Vagina (tissue), 2 donors: Measurements from ENCODE around the gene GRM3. TPM values are rescaled to one million over a fixed set of nuclear protein-coding genes. Genes with fewer than 3 reads are reported as not detected.

Source experiments
- DNase-seq, 2 donors: peaks; one replicate each; pipeline ENCODE4 v3.0.0-alpha.2; 2017; ENCODE audit errors: extremely low spot score in 2 of 2
- H3K27ac ChIP-seq: fragments of 200-600 bp; sonication (generic); one replicate; pipeline ENCODE4 v1.5.1; 2019
- H3K27me3 ChIP-seq: fragments of 200-600 bp; sonication (generic); one replicate; pipeline ENCODE4 v1.5.1; 2019
- H3K36me3 ChIP-seq, 2 donors: fragments of 200-600 bp; sonication (generic); one replicate each; pipeline ENCODE4 v1.5.1; 2017 to 2019
- H3K4me1 ChIP-seq: fragments of 200-600 bp; sonication (generic); one replicate; pipeline ENCODE4 v1.5.1; 2019
- H3K4me3 ChIP-seq, 2 donors: fragments of 200-600 bp; sonication (generic); 1 replicate in 1 of 2; 2 replicates in 1 of 2; pipeline ENCODE4 v1.5.1; 2016 to 2019
- H3K9me3 ChIP-seq: fragments of 200-600 bp; sonication (generic); one replicate; pipeline ENCODE4 v1.5.1; 2019
- CTCF ChIP-seq, 3 experiments: fragments of 450-650 bp in 2 of 3; fragments of 200-600 bp in 1 of 3; sonication (generic) in 1 of 3; IDR thresholded peaks; one replicate each; pipeline ENCODE4 v1.5.1; 2017 to 2019; ENCODE audit warnings: antibody characterized with exemption in 3 of 3, mild to moderate bottlenecking in 2 of 3, moderate library complexity in 2 of 3
- POLR2A ChIP-seq, 2 donors: fragments of 450-650 bp; IDR thresholded peaks; one replicate each; pipeline ENCODE4 v1.6.1; 2017; ENCODE audit warnings: antibody characterized with exemption in 2 of 2, mild to moderate bottlenecking in 2 of 2, moderate library complexity in 2 of 2
- POLR2AphosphoS5 ChIP-seq, 2 donors: sonication (generic); formaldehyde crosslinking; IDR thresholded peaks; one replicate each; pipeline ENCODE4 v1.9.0; 2017; ENCODE audit warnings: antibody characterized with exemption in 2 of 2, mild to moderate bottlenecking in 2 of 2, low read depth in 1 of 2; ENCODE audit not compliant: insufficient read depth in 1 of 2
- intact Hi-C: fragments of 100-400 bp; cut with DNase I; formaldehyde crosslinking; loops from one replicate; pipeline ENCODE4 v1.15.1; 2023
- total RNA-seq: library from RNA; depleted of rRNA; stranded (reverse); fragments of >200 nt; gene quantifications from one replicate; pipeline ENCODE4 v1.2.3, GENCODE V29; 2016

GRM3 gene
- total RNA-seq, 1 donor from 2014 or later: not detected

GRCh38 chr7:86908948-86909347 is 265.2 kb downstream of the GRM3 start:
- H3K27ac ChIP-seq: no peak overlapping the region
- no peaks in the 10 kb centered on the region for H3K27me3 ChIP-seq
- intact Hi-C loops: no loop called here
- H3K36me3 ChIP-seq: no peaks in the 10 kb centered on the region
- DNase-seq: no peak
- H3K9me3 ChIP-seq: no peaks in the 10 kb centered on the region
- TF ChIP-seq POLR2A (IDR thresholded peaks at IDR 0.05) (no peak), POLR2AphosphoS5 (IDR thresholded peaks at IDR 0.05; ENCODE audit: insufficient read depth in 1 of 2, low read depth in 1 of 2) (no peak), CTCF (IDR thresholded peaks at IDR 0.05) (no peak)
- H3K4me1 ChIP-seq: no peaks in the 10 kb centered on the region
- H3K4me3 ChIP-seq: no peak overlapping the region

- intact Hi-C loops: no loop called here
- Histone ChIP-seq H3K4me3 (no peak overlapping the region), H3K27ac (no peak overlapping the region), H3K4me1 (no peaks in the 10 kb centered on the region), H3K36me3 (no peaks in the 10 kb centered on the region), H3K9me3 (no peaks in the 10 kb centered on the region), H3K27me3 (no peaks in the 10 kb centered on the region)
- DNase-seq: no peak
- TF ChIP-seq CTCF (IDR thresholded peaks at IDR 0.05) (no peak), POLR2A (IDR thresholded peaks at IDR 0.05) (no peak), POLR2AphosphoS5 (IDR thresholded peaks at IDR 0.05; ENCODE audit: insufficient read depth in 1 of 2, low read depth in 1 of 2) (no peak)
These were observed 267.9 kb downstream of the GRM3 start for GRCh38 chr7:86911659-86912058.

- H3K27me3 ChIP-seq: no peaks in the 10 kb centered on the region
- H3K36me3 ChIP-seq: no peaks in the 10 kb centered on the region
- no peak for DNase-seq
- no peak overlapping the region for H3K27ac ChIP-seq
- intact Hi-C loops: no loop called here
- H3K4me1 ChIP-seq: no peaks in the 10 kb centered on the region
- H3K4me3 ChIP-seq: no peak overlapping the region
- no peak for TF ChIP-seq POLR2AphosphoS5 (IDR thresholded peaks at IDR 0.05; ENCODE audit: insufficient read depth in 1 of 2, low read depth in 1 of 2)
- no peak for TF ChIP-seq CTCF (IDR thresholded peaks at IDR 0.05)
- TF ChIP-seq POLR2A (IDR thresholded peaks at IDR 0.05): no peak
- H3K9me3 ChIP-seq: no peaks in the 10 kb centered on the region
These were observed 270.0 kb downstream of the GRM3 start for GRCh38 chr7:86913709-86914108.
